Heart left ventricle (tissue), 16 donors: Measurements from ENCODE around the gene ANK2. TPM values are rescaled to one million over a fixed set of nuclear protein-coding genes. Genes with fewer than 3 reads are reported as not detected.

Source experiments
- ATAC-seq, 4 donors: fragments of 200-7000 bp; cut with Tn5 transposase; one replicate each; pipeline ENCODE4 v1.9.1; 2020 to 2022; ENCODE audit warnings: moderate library complexity in 4 of 4, mild to moderate bottlenecking in 3 of 4, moderate number of reproducible peaks in 1 of 4
- DNase-seq, 5 donors: peaks; one replicate each; pipeline ENCODE4 v3.0.0-alpha.2; 2020
- H3K27ac ChIP-seq, 12 donors: fragments of 200-600 bp; sonication (generic) in 4 of 12; one replicate each; pipeline versions ENCODE4 v1.5.0 to v1.8.0; 2016 to 2022; ENCODE audit warnings: mild to moderate bottlenecking in 2 of 12
- H3K27me3 ChIP-seq, 9 donors: fragments of 200-600 bp; sonication (generic) in 2 of 9; one replicate each; pipeline versions ENCODE4 v1.5.1 to v1.8.0; 2016 to 2022; ENCODE audit warnings: mild to moderate bottlenecking in 3 of 9
- H3K36me3 ChIP-seq, 9 donors: fragments of 200-600 bp; sonication (generic) in 2 of 9; one replicate each; pipeline versions ENCODE4 v1.5.0 to v1.8.0; 2018 to 2022; ENCODE audit warnings: mild to moderate bottlenecking in 2 of 9
- H3K4me1 ChIP-seq, 12 donors: fragments of 200-600 bp; sonication (generic) in 4 of 12; one replicate each; pipeline versions ENCODE4 v1.5.0 to v1.8.0; 2016 to 2022; ENCODE audit warnings: mild to moderate bottlenecking in 3 of 12
- H3K4me3 ChIP-seq, 12 donors: fragments of 200-600 bp; sonication (generic) in 4 of 12; one replicate each; pipeline versions ENCODE4 v1.5.0 to v1.8.0; 2017 to 2022; ENCODE audit warnings: mild to moderate bottlenecking in 9 of 12, moderate library complexity in 4 of 12
- H3K9me3 ChIP-seq, 12 donors: fragments of 200-600 bp; sonication (generic) in 4 of 12; one replicate each; pipeline versions ENCODE4 v1.5.0 to v1.8.0; 2016 to 2022; ENCODE audit warnings: mild to moderate bottlenecking in 1 of 12
- CTCF ChIP-seq, 12 donors: fragments of 200-600 bp; sonication (generic) in 4 of 12; IDR thresholded peaks; one replicate each; pipeline versions ENCODE4 v1.5.0 to v1.8.0; 2018 to 2022; ENCODE audit warnings: antibody characterized with exemption in 12 of 12, mild to moderate bottlenecking in 5 of 12
- POLR2A ChIP-seq, 2 donors: fragments of 450-650 bp; IDR thresholded peaks; one replicate each; pipeline ENCODE4 v1.6.1; 2017; ENCODE audit warnings: antibody characterized with exemption in 2 of 2, mild to moderate bottlenecking in 2 of 2, moderate library complexity in 2 of 2
- WGBS, 4 donors: extraction: QIAGEN DNeasy Blood & Tissue Kit in 2 of 4; methylation state at CpG; one replicate each; pipeline versions ENCODE4 v1.1.5 to v1.1.7; 2013 to 2018; 5-methylcytosine and 5-hydroxymethylcytosine counted together
- intact Hi-C, 10 donors: fragments of 100-400 bp; cut with DNase I; formaldehyde crosslinking; loops; one replicate each; pipeline versions ENCODE4 v1.11.1 to v1.14.2; 2022
- polyA plus RNA-seq, 2 donors: library from polyadenylated mRNA; stranded (reverse); fragments of 200-250 nt; gene quantifications; one replicate each; pipeline ENCODE4 v1.2.3, GENCODE V29; 2013
- total RNA-seq, 9 donors: library from RNA; depleted of rRNA in 2 of 9; stranded (reverse); fragments of >200 nt in 2 of 9; fragmentation: NEBNext Ultra II Directional in 3 of 9; extraction: Animal tissue kit (Norgen Biotek cat#: 25700) in 3 of 9; gene quantifications; one replicate each; pipeline versions ENCODE4 v1.1.0 to v1.2.4, GENCODE V29; 2016 to 2023
- donor health status: ischemic (EF 13 %, LVEDD 7.1; RV severe dilation, severe dysfunction).
- donor health status: healthy with polysubstance abuse.
- donor health status: DM: no; HTN: yes; CAD: no.
- donor health status: DM: no; HTN: no; CAD: no.
- donor health status: ischemic (EF 25% LVEDD 6.9; RV normal size, moderate dysfunction).
- donor health status: ischemic (EF 25% LVEDD 5.7; RV mildly dilated, moderate dysfunction).
- donor health status: healthy.
- donor health status: DM: yes; HTN: yes; CAD: no.
- donor health status: ischemic (EF 35%, LVEDD 5.7; RV mildly dilated, moderate dysfunction).
- donor health status: nonischemic (EF 11% LVEDD 7.7; RV severe dilation, severe dysfunction).
- donor health status: DM: yes; HTN: yes; CAD: no.
- donor health status: PGD.
- donor health status: ischemic (EF 29% LVEDD 5.4; RV normal size, mild dysfunction).
- donor health status: nonischemic (EF 23%, LVEDD 6.1; RV moderate dilation, normal function).

Gene ANK2
- total and polyA plus RNA-seq, 11 donors = 30.7 to 351 (median 267) TPM

- no peaks in the 10 kb centered on the region for H3K9me3 ChIP-seq
- no peak overlapping the region for H3K27ac ChIP-seq
- no peak overlapping the region for H3K4me3 ChIP-seq
- H3K27me3 ChIP-seq = no peaks in the 10 kb centered on the region
- peaks cover 0 to 29% (median 9%) of the 10 kb centered on the region in 9 donors for H3K36me3 ChIP-seq
- TF ChIP-seq POLR2A (IDR thresholded peaks at IDR 0.05) = no peak
- peak; percentile 63 to 92 (median 78) for TF ChIP-seq CTCF (IDR thresholded peaks at IDR 0.05)
- H3K4me1 ChIP-seq = peaks cover 0 to 22% (median 0%) of the 10 kb centered on the region in 12 donors
- peak; percentile 63 to 77 (median 73) for DNase-seq
- intact Hi-C loops = loop anchor here in 1 of 10 donors (10.0 kb wide), 1 partner anchor 174 kb away; no protein-coding TSS in a partner anchor
- WGBS, 4 donors = 23 to 33% (median 30%) methylated on average over 8 of the region's 8 CpGs
- peak; percentile 68 to 92 (median 83) for ATAC-seq
Observed at GRCh38 chr4:113278324-113278934, 229.0 kb downstream of the ANK2 start.

GRCh38 chr4:113285501-113285900, 236.0 kb downstream of the ANK2 start:
- H3K27me3 ChIP-seq = no peaks in the 10 kb centered on the region
- peaks cover 0 to 49% (median 4%) of the 10 kb centered on the region in 9 donors for H3K36me3 ChIP-seq
- TF ChIP-seq POLR2A (IDR thresholded peaks at IDR 0.05) (no peak), CTCF (IDR thresholded peaks at IDR 0.05) (no peak)
- ATAC-seq (no peak), DNase-seq (no peak)
- WGBS, 4 donors = 75 to 81% (median 78%) methylated on average over 4 of the region's 4 CpGs
- no peak overlapping the region for H3K27ac ChIP-seq
- H3K4me1 ChIP-seq = peaks cover 0 to 14% (median 2%) of the 10 kb centered on the region in 12 donors
- intact Hi-C loops = no loop called here
- no peak overlapping the region for H3K4me3 ChIP-seq
- no peaks in the 10 kb centered on the region for H3K9me3 ChIP-seq

- WGBS, 4 donors = 93 to 96% (median 94%) methylated on average over 2 of the region's 2 CpGs
- ATAC-seq (no peak), DNase-seq (no peak)
Observed at GRCh38 chr4:113288257-113288656, 238.8 kb downstream of the ANK2 start.

GRCh38 chr4:113288696-113289095, 239.2 kb downstream of the ANK2 start:
- DNase-seq (no peak), ATAC-seq (no peak)
- Histone ChIP-seq H3K27ac (no peak overlapping the region), H3K27me3 (no peaks in the 10 kb centered on the region), H3K4me1 (peaks cover 0 to 27% (median 6%) of the 10 kb centered on the region in 12 donors), H3K4me3 (no peak overlapping the region), H3K36me3 (peaks cover 0 to 39% (median 0%) of the 10 kb centered on the region in 9 donors), H3K9me3 (no peaks in the 10 kb centered on the region)
- intact Hi-C loops = no loop called here
- WGBS, 4 donors = 68 to 79% (median 71%) methylated on average over 4 of the region's 4 CpGs
- TF ChIP-seq CTCF (IDR thresholded peaks at IDR 0.05) (no peak), POLR2A (IDR thresholded peaks at IDR 0.05) (no peak)

More at GRCh38 chr4:113288257-113288656, 238.8 kb downstream of the ANK2 start:
- Histone ChIP-seq H3K36me3 (peaks cover 0 to 39% (median 0%) of the 10 kb centered on the region in 9 donors), H3K9me3 (no peaks in the 10 kb centered on the region), H3K4me1 (peaks cover 0 to 27% (median 6%) of the 10 kb centered on the region in 12 donors), H3K4me3 (no peak overlapping the region), H3K27ac (no peak overlapping the region), H3K27me3 (no peaks in the 10 kb centered on the region)
- no peak for TF ChIP-seq POLR2A (IDR thresholded peaks at IDR 0.05)
- intact Hi-C loops = no loop called here
